Stimulated activated CD4-positive, alpha-beta T cell treated with anti-CD3 and anti-CD28 coated beads, Interleukin-4, amount 100 ng/mL, for 24 hours (primary cell): Measurements from ENCODE around the gene SGCD.

ENCODE experiments used
- DNase-seq: peaks from one replicate; pipeline ENCODE4 v3.0.0-alpha.2; 2020

Gene SGCD

GRCh38 chr5:156471893-156472292 is 144.9 kb downstream of the SGCD start:
- no peak for DNase-seq

GRCh38 chr5:156473269-156473908 is 146.4 kb downstream of the SGCD start:
- no peak for DNase-seq

- DNase-seq, result no peak
These were observed 147.3 kb downstream of the SGCD start for GRCh38 chr5:156474251-156474650.

- no peak for DNase-seq
These were observed 148.5 kb downstream of the SGCD start for GRCh38 chr5:156475182-156476157.

GRCh38 chr5:156476158-156476551 is 149.2 kb downstream of the SGCD start:
- no peak for DNase-seq

- DNase-seq, result no peak
These were observed 149.7 kb downstream of the SGCD start for GRCh38 chr5:156476678-156477077.

- no peak for DNase-seq
These were observed 150.2 kb downstream of the SGCD start for GRCh38 chr5:156477196-156477595.

GRCh38 chr5:156479849-156480248 is 152.9 kb downstream of the SGCD start:
- no peak for DNase-seq

GRCh38 chr5:156481741-156482140 is 154.8 kb downstream of the SGCD start:
- DNase-seq, result no peak

GRCh38 chr5:156482818-156483217 is 155.9 kb downstream of the SGCD start:
- no peak for DNase-seq

- no peak for DNase-seq
These were observed 159.7 kb downstream of the SGCD start for GRCh38 chr5:156486394-156487238.

GRCh38 chr5:156491766-156492165 is 164.8 kb downstream of the SGCD start:
- no peak for DNase-seq

- DNase-seq, result no peak
These were observed 169.3 kb downstream of the SGCD start for GRCh38 chr5:156496291-156496690.

- DNase-seq, result no peak
These were observed 170.8 kb downstream of the SGCD start for GRCh38 chr5:156497804-156498208.

- DNase-seq, result no peak
These were observed 171.4 kb downstream of the SGCD start for GRCh38 chr5:156498226-156498980.

- DNase-seq, result no peak
These were observed 173.8 kb downstream of the SGCD start for GRCh38 chr5:156500755-156501154.

GRCh38 chr5:156505101-156505500 is 178.1 kb downstream of the SGCD start:
- DNase-seq, result no peak

- no peak for DNase-seq
These were observed 186.3 kb downstream of the SGCD start for GRCh38 chr5:156513123-156513815.

- no peak for DNase-seq
These were observed 188.2 kb downstream of the SGCD start for GRCh38 chr5:156515121-156515520.

- DNase-seq, result no peak
These were observed 188.9 kb downstream of the SGCD start for GRCh38 chr5:156515803-156516360.
